SK-N-SH (cell line): ENCODE measurements around the gene TMEM179. TPM values are rescaled to one million over a fixed set of nuclear protein-coding genes. Genes with fewer than 3 reads are reported as not detected.

Experiments
- CTCF ChIA-PET: fragments of 300-600, 350-600 bp; formaldehyde crosslinking; extraction: SDS; loops from one replicate; lab custom pipeline; 2021; lab: Yijun Ruan, JAX
- POLR2A ChIA-PET: fragments of 350-600 bp; sonication (Branson Sonifier 250); formaldehyde crosslinking; extraction: SDS; loops from one replicate; lab custom pipeline; 2020; ENCODE audit warnings: antibody characterized with exemption, inconsistent platforms; lab: Yijun Ruan, JAX
- DNase-seq: peaks from one replicate; pipeline ENCODE4 v3.0.0; 2012
- H2AFZ ChIP-seq: fragments of 200-600 bp; sonication (generic); 2 replicates; pipeline ENCODE4 v1.8.1; 2016; ENCODE audit warnings: antibody characterized with exemption, mild to moderate bottlenecking, low read depth
- H3F3A ChIP-seq: fragments of 200-600 bp; sonication (generic); replicated peaks from 2 replicates; pipeline ENCODE3; 2016; ENCODE audit warnings: antibody characterized with exemption, mild to moderate bottlenecking; ENCODE audit not compliant: insufficient read depth
- H3K27ac ChIP-seq, 2 experiments: fragments of 200-500 bp in 1 of 2; fragments of 200-600 bp in 1 of 2; sonication (Bioruptor generic) in 1 of 2; sonication (generic), shearing (Covaris generic) in 1 of 2; 2 replicates each; pipeline versions ENCODE4 v1.5.1 to v1.6.1; 2014 to 2016; ENCODE audit warnings: low read depth in 2 of 2, inconsistent platforms in 1 of 2, low read length in 1 of 2, mild to moderate bottlenecking in 1 of 2, mixed read lengths in 1 of 2
- H3K27me3 ChIP-seq: fragments of 200-600 bp; sonication (generic), shearing (Covaris generic); 2 replicates; pipeline ENCODE4 v1.6.1; 2016; ENCODE audit warnings: mixed run types; ENCODE audit not compliant: insufficient read depth
- H3K36me3 ChIP-seq, 2 experiments: fragments of 200-500 bp in 1 of 2; fragments of 200-600 bp in 1 of 2; sonication (Bioruptor generic) in 1 of 2; sonication (generic) in 1 of 2; replicated peaks in 1 of 2; 2 replicates each; pipeline versions ENCODE3 to v1.5.1; 2014 to 2016; ENCODE audit warnings: low read length in 1 of 2, mild to moderate bottlenecking in 1 of 2; ENCODE audit not compliant: insufficient read depth in 2 of 2, control insufficient read depth in 1 of 2
- H3K4me1 ChIP-seq, 2 experiments: fragments of 200-500 bp in 1 of 2; fragments of 200-600 bp in 1 of 2; sonication (Bioruptor generic) in 1 of 2; sonication (generic), shearing (Covaris generic) in 1 of 2; 2 replicates each; pipeline versions ENCODE4 v1.5.1 to v1.6.1; 2014 to 2016; ENCODE audit warnings: low read depth in 1 of 2, low read length in 1 of 2, mixed run types in 1 of 2; ENCODE audit not compliant: insufficient read depth in 2 of 2, control insufficient read depth in 1 of 2
- H3K4me2 ChIP-seq: fragments of 200-600 bp; sonication (generic), shearing (Covaris generic); 2 replicates; pipeline ENCODE4 v1.6.1; 2017; ENCODE audit warnings: mixed run types
- H3K4me3 ChIP-seq, 2 experiments: fragments of 200-500 bp in 1 of 2; fragments of 200-600 bp in 1 of 2; sonication (Bioruptor generic) in 1 of 2; sonication (generic), shearing (Covaris generic) in 1 of 2; 2 replicates each; pipeline versions ENCODE4 v1.5.1 to v1.8.1; 2014 to 2016; ENCODE audit warnings: low read depth in 2 of 2, inconsistent platforms in 1 of 2, low read length in 1 of 2, mild to moderate bottlenecking in 1 of 2, mixed read lengths in 1 of 2, moderate library complexity in 1 of 2
- H3K79me2 ChIP-seq: fragments of 200-600 bp; sonication (generic); 2 replicates; pipeline ENCODE4 v1.8.1; 2017; ENCODE audit warnings: mild to moderate bottlenecking; ENCODE audit not compliant: insufficient read depth
- H3K9ac ChIP-seq: fragments of 200-600 bp; sonication (generic); 2 replicates; pipeline ENCODE4 v1.6.1; 2017; ENCODE audit warnings: mixed run types
- H3K9me2 ChIP-seq: fragments of 200-600 bp; sonication (generic); 2 replicates; pipeline ENCODE4 v1.6.1; 2017; ENCODE audit warnings: mixed run types
- H3K9me3 ChIP-seq: fragments of 200-600 bp; sonication (generic); 2 replicates; pipeline ENCODE4 v1.6.1; 2017; ENCODE audit warnings: mixed run types, mild to moderate bottlenecking, moderate library complexity
- H4K20me1 ChIP-seq: fragments of 200-600 bp; sonication (generic); 2 replicates; pipeline ENCODE4 v1.6.1; 2017; ENCODE audit warnings: mild to moderate bottlenecking, mixed run types; ENCODE audit not compliant: insufficient read depth
- CHD2 ChIP-seq: fragments of 150-350 bp; IDR thresholded peaks from 2 replicates; pipeline ENCODE4 v1.6.1; 2018; ENCODE audit warnings: low read length; ENCODE audit not compliant: partially characterized antibody
- CTCF ChIP-seq: fragments of 200-600 bp; sonication (generic); IDR thresholded peaks from 2 replicates; pipeline ENCODE4 v1.6.1; 2017; ENCODE audit warnings: antibody characterized with exemption, mild to moderate bottlenecking, moderate library complexity
- EZH2phosphoT487 ChIP-seq: fragments of 200-600 bp; sonication (generic); IDR thresholded peaks from 2 replicates; pipeline ENCODE4 v1.6.1; 2017; ENCODE audit warnings: low read depth, mixed run types, mild to moderate bottlenecking, antibody characterized with exemption, moderate library complexity, borderline replicate concordance
- FOXJ3 ChIP-seq: sonication (generic); formaldehyde crosslinking; IDR thresholded peaks from 2 replicates; pipeline ENCODE4 v1.5.1; 2020; ENCODE audit warnings: mild to moderate bottlenecking, missing genetic modification reagents
- FOXM1 ChIP-seq: IDR thresholded peaks from 2 replicates; pipeline ENCODE4 v1.4.0; 2012; ENCODE audit warnings: low read depth, mild to moderate bottlenecking
- MAX ChIP-seq: IDR thresholded peaks from 2 replicates; pipeline ENCODE4 v1.4.0; 2012; ENCODE audit warnings: low read depth
- MXI1 ChIP-seq: IDR thresholded peaks from 2 replicates; pipeline ENCODE4 v1.6.1; 2012; ENCODE audit warnings: mild to moderate bottlenecking, low read depth, low read length, improper control_type of control experiment
- RCOR1 ChIP-seq: fragments of 150-350 bp; IDR thresholded peaks from 2 replicates; pipeline ENCODE4 v1.6.1; 2017; ENCODE audit warnings: antibody characterized with exemption, low read length
- REST ChIP-seq: IDR thresholded peaks from 2 replicates; pipeline ENCODE4 v1.6.1; 2012; ENCODE audit warnings: mild to moderate bottlenecking, low read depth, low read length, moderate library complexity
- RXRA ChIP-seq: IDR thresholded peaks from 2 replicates; pipeline ENCODE4 v1.4.0; 2012; ENCODE audit warnings: low read depth, mild to moderate bottlenecking, borderline replicate concordance
- TAF1 ChIP-seq: IDR thresholded peaks from 2 replicates; pipeline ENCODE4 v1.6.1; 2012; ENCODE audit warnings: low read depth, mild to moderate bottlenecking, low read length, moderate library complexity, borderline replicate concordance
- USF1 ChIP-seq: IDR thresholded peaks from 2 replicates; pipeline ENCODE4 v1.4.0; 2012; ENCODE audit warnings: low read depth, borderline replicate concordance
- WGBS: methylation state at CpG from one replicate; pipeline ENCODE4 v1.1.6; 2017; ENCODE audit warnings: low lambda C conversion rate; 5-methylcytosine and 5-hydroxymethylcytosine counted together
- polyA plus RNA-seq, 3 experiments: library from polyadenylated mRNA; depleted of rRNA; stranded (reverse); fragments of >200 nt; gene quantifications; 2 replicates each; pipeline ENCODE4 v1.2.3, GENCODE V29; 2012

Gene TMEM179
- polyA plus RNA-seq, 1 of the 3 experiments (the other 2 are of a cell fraction), result 1.7 TPM

- peak overlapping the region in 1 of 2 experiments; percentile 81; a peak in 1 of 4 replicates for H3K27ac ChIP-seq
- CTCF ChIA-PET, result interaction anchor here (1.2 to 8.5 kb wide), 7 partner anchors 9 to 504 kb away, joined by 3 to 96 read pairs (median 5); no protein-coding TSS in a partner anchor
- no peaks in the 10 kb centered on the region for H3K79me2 ChIP-seq
- H2AFZ ChIP-seq, result no peak overlapping the region
- TF ChIP-seq REST (no peak), USF1 (no peak), FOXM1 (no peak)
- TF ChIP-seq, all 33 proteins: peak for 0
- no peaks in the 10 kb centered on the region for H3F3A ChIP-seq
- H4K20me1 ChIP-seq, result no peaks in the 10 kb centered on the region
- WGBS, result 67% methylated on average over 13 of the region's 20 CpGs
- H3K9me2 ChIP-seq, result no peaks in the 10 kb centered on the region
- no peaks in the 10 kb centered on the region for H3K9me3 ChIP-seq
- DNase-seq, result no peak
- peaks cover 0 to 98% of the 10 kb centered on the region in 2 experiments; a peak in 1 of 4 replicates for H3K4me1 ChIP-seq
- no peak overlapping the region for H3K4me3 ChIP-seq
- no peaks in the 10 kb centered on the region for H3K27me3 ChIP-seq
- POLR2A ChIA-PET, result no interaction called here
- no peaks in the 10 kb centered on the region for H3K36me3 ChIP-seq
- no peak overlapping the region for H3K4me2 ChIP-seq
- no peak overlapping the region for H3K9ac ChIP-seq
These were observed 22.6 kb downstream of the TMEM179 start for GRCh38 chr14:104582005-104582404.

- ChIA-PET POLR2A (interaction anchor here (0.6 to 1.0 kb wide), 3 partner anchors 10 to 159 kb away, joined by 3 to 4 read pairs (median 4); no protein-coding TSS in a partner anchor), CTCF (interaction anchor here (1.0 to 8.5 kb wide), 8 partner anchors 12 to 503 kb away, joined by 3 to 96 read pairs (median 6); no protein-coding TSS in a partner anchor)
- no peaks in the 10 kb centered on the region for H3K79me2 ChIP-seq
- peak overlapping the region in 1 of 2 experiments; percentile 81; a peak in 2 of 4 replicates for H3K27ac ChIP-seq
- no peaks in the 10 kb centered on the region for H3K9me2 ChIP-seq
- H3K9me3 ChIP-seq, result no peaks in the 10 kb centered on the region
- no peak overlapping the region for H3K4me2 ChIP-seq
- TF ChIP-seq RCOR1, result no peak
- TF ChIP-seq TAF1, result no peak
- no peak for TF ChIP-seq RXRA
- no peak for TF ChIP-seq CTCF
- TF ChIP-seq CHD2, result no peak
- no peak for TF ChIP-seq FOXJ3 (CRISPR knock-in tag)
- no peak for TF ChIP-seq MXI1
- no peak for TF ChIP-seq MAX
- no peak for TF ChIP-seq EZH2phosphoT487
- H3K4me3 ChIP-seq, result no peak overlapping the region
- H3F3A ChIP-seq, result no peaks in the 10 kb centered on the region
- no peaks in the 10 kb centered on the region for H4K20me1 ChIP-seq
- H3K9ac ChIP-seq, result no peak overlapping the region
- H2AFZ ChIP-seq, result no peak overlapping the region
- DNase-seq, result no peak
- peaks cover 0 to 98% of the 10 kb centered on the region in 2 experiments; a peak in 1 of 4 replicates for H3K4me1 ChIP-seq
- no peaks in the 10 kb centered on the region for H3K27me3 ChIP-seq
- H3K36me3 ChIP-seq, result no peaks in the 10 kb centered on the region
- WGBS, result 65% methylated on average over 7 of the region's 9 CpGs
These were observed 23.1 kb downstream of the TMEM179 start for GRCh38 chr14:104581521-104581920.
